Skin of body (tissue), 2 donors: ENCODE data around the gene TSEN15. TPM values are rescaled to one million over a fixed set of nuclear protein-coding genes. Genes with fewer than 3 reads are reported as not detected.
A peak's percentile ranks its signal among the peaks of the same experiment; 100 is the strongest.

Source experiments
- DNase-seq: peaks from one replicate; lab custom pipeline; 2025; lab: John Stamatoyannopoulos, UW
- total RNA-seq: library from RNA; depleted of rRNA; stranded (reverse); fragments of >200 nt; gene quantifications from one replicate; pipeline ENCODE4 v1.2.3, GENCODE V29; 2014

Gene TSEN15
- total RNA-seq = 25.3 TPM

- peak; percentile 38 for DNase-seq
Observed at GRCh38 chr1:184051485-184052193, at the start of gene TSEN15. TSS of gene TSEN15 (plus strand) at chr1:184051730. CDS start at chr1:184051756, 26 bp downstream.

DNA sequence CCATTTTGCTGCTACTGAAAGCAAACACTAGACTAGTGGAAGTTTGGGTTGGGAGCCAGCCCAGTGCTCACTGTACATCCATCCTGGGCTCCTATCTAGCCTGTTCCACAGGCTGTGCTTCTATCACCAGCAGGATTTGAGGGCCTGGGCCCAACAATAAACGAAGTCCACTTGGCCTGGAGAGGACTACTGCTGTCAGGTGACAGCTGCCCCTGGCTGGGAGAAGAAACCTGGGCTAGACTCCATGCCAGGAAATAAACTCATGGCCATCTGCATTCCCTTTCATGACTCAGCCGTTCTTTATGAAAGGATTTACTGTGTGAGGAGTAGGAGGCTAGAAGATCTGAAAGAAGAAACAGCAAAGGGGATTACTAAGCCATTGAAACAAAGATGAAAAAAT lies 49.5 kb upstream of the TSEN15 start:
- DNase-seq = no peak

GRCh38 chr1:184004935-184005334 lies 46.6 kb upstream of the TSEN15 start:
- peak; percentile 52 for DNase-seq

DNA sequence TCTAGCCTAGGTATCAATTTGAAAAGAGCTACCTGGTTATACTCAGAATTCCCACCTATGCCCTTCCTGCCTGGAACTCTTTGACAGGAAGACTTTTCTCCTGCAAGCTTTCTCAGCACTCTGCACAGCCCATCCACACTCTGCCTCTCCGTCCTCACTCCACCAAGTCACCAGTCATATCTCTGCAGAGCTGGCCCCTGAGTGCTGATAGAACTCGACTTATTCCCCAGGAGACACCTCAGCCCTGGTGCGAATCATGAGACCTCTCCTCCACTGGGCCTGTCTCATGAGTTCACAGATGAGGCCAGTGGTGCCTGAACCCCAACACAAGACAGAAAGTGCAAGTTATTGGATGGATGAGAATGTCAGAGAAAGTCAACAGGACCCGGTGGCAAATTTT lies 46.0 kb upstream of the TSEN15 start:
- DNase-seq = no peak

- DNase-seq = no peak
Observed at GRCh38 chr1:184010788-184011187, 40.7 kb upstream of the TSEN15 start.

DNA sequence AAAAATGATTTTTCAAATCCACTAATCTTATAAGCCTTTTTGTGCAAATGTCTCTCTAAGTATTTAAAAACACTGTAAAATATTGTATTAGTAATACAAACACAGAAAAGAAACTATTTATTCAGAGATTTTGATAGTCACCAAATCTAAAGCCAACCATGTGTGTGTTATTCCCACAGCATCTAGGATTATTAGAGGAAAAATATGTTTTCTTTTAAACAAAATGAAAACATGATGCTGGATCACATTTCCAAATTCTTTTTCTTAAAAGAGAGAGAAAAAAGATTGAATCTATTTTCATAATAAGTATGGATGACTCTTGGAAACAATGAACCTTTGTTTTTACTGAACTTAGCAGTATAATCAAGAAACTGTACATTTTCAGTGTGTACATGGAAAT lies 39.3 kb upstream of the TSEN15 start:
- peak; percentile 60 for DNase-seq

DNA sequence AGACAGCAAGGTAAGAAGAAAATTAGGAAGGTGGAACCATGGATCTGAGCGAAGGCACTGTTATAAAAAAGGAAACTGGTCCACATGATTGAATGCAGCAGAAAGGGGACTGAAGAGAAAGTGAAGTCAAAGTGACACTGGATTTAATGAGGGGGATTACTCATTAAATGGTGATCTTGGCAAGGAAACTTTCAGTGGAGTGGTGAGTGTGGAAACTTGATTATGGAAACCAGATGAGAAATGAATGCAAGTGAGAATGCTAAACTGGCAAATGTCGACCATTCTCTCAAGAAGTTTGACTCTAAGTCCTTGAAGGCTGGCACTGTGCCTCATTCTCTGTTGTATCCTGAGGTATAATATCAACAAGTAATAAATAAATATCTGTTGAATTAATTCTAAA lies 37.3 kb upstream of the TSEN15 start:
- DNase-seq = no peak

- DNase-seq = no peak
Observed at GRCh38 chr1:184016169-184016568, 35.4 kb upstream of the TSEN15 start.

DNA sequence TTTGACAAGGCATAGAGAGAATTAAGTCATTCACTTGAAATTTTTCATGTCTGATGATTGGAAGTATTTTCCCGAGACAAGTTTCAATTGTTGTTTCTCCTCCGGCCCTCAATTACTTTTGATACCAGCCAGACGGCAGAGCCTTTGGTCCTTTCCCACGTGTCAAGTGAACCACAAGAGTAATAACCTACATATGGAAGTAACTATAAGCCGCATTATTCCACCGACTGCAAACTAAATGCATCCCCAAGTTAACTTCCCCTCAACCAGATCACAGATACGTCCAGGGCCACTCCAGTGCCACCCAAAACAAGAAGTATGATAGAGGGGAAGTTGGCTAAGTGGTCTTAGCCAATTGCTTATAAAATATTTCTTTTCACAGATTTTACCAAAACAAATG lies 34.2 kb upstream of the TSEN15 start:
- no peak for DNase-seq

GRCh38 chr1:184018622-184019021 lies 32.9 kb upstream of the TSEN15 start:
- DNase-seq = no peak

GRCh38 chr1:184019069-184019468 lies 32.5 kb upstream of the TSEN15 start:
- no peak for DNase-seq

DNA sequence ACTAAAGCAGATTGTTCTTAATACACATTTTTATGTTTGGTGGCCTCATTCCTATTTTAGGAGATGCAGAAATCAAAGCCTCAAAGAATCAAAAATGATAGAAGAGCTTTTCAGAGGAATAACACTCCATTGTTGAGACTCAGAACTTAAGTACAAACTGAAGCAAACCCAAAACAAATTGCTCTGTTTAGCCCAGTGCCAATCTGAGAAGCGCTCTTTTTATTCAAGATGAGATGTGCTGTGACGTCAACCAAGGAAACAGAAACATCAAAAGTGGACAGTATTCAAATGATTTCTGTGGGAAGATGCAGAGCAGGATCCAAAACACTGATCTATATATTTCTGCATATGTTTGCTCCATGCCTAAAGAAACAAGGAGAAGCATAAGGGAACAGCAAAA lies 32.0 kb upstream of the TSEN15 start:
- no peak for DNase-seq

GRCh38 chr1:184020328-184020727 lies 31.2 kb upstream of the TSEN15 start:
- DNase-seq = no peak

DNA sequence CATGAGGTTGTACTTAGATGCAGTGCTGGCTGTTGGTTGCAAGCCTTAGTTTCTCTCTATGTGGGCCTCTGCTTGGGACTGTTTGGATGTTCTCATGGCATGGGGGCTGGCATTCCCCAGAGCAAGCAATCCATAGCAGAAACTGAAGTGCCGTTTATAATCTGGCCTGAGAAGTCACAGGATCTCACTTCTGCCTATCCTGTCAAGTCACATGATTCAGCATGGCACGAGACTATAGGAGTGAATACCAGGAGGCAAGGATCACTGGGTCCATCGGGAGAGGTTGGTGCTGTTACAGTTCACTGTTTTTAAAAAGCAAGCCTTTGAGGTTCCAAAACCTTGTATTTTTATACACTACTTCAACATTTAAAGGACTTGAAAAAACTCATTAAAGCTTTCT lies 30.7 kb upstream of the TSEN15 start:
- no peak for DNase-seq

- DNase-seq = peak; percentile 98
Observed at GRCh38 chr1:184021728-184022127, 29.8 kb upstream of the TSEN15 start.

GRCh38 chr1:184022668-184023067 lies 28.9 kb upstream of the TSEN15 start:
- DNase-seq = peak; percentile 88

GRCh38 chr1:184023171-184023570 lies 28.4 kb upstream of the TSEN15 start:
- peak; percentile 81 for DNase-seq

DNA sequence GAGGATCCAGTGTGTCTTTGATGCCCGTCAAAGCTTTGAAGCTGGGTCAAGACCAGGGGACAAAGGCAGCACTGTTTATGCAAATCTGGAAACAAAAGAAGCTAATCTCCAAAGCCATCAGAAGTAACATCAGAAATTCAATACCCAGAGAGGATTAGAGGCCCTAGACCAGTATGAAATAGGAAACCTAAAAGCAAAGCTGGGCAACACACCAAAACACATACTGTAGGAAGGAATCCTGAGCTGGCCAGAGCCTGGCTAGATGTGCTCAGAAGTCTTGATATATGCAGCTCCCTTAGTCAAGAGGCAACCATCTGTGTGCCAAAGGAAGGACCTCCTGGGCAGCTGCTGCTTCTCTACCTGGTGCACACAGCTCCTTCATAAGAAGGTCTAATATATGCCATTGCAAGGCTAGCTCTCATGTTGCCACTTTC lies 26.3 kb upstream of the TSEN15 start:
- peak; percentile 88 for DNase-seq

GRCh38 chr1:184027826-184028695 lies 23.5 kb upstream of the TSEN15 start:
- DNase-seq = peak; percentile 76

- DNase-seq = no peak
Observed at GRCh38 chr1:184028854-184029623, 22.5 kb upstream of the TSEN15 start.

DNA sequence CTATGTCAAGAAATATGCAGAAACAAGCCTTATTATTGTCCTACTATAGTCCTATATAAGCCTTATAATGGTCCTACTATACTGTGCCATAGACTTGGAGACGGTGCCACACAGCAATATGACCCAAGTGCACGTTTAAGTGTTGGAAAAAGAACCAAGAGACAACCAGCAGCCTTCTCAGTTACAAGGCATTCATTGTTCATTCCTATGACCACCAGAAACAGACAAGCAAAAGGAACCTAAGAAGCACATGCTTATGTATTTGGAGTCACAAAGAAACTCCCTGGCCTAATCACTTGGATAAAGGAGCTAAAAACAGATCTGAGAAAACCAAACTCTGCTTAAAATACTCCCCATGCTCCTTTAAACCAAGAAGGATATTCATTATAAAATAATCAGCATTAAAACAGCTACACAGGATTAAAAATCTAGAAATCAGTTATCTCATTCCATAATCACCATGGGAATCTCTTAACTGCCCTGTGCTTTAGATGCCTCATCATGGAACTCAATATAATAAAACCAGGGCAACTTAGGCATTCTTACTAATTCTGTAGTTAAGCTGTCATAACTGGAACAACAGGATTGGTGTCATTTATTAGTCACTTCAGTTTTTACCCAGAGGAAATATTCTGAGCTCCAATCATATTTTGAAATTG lies 21.0 kb upstream of the TSEN15 start:
- no peak for DNase-seq

DNA sequence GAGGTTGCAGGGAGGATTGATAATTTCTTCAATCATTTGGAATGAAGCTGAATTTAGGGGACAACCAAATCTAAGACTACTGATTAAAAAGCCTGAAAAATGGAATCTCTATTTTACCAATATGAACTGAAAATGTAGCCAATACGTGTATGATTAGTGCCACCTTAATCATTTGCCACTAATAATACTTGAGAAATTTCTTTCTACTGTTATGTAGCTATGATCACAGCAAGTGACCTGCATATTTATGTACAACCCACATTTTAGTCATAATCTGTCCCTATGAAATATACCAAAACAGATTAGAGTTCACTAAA lies 20.5 kb upstream of the TSEN15 start:
- no peak for DNase-seq
